Measurements from ENCODE around the gene CCT8. TPM values are rescaled to one million over a fixed set of nuclear protein-coding genes. Genes with fewer than 3 reads are reported as not detected.

CCT8 gene
- total RNA-seq, 4 donors from 2014 or later: 49.6 to 90.0 (median 63.5) TPM

DNA sequence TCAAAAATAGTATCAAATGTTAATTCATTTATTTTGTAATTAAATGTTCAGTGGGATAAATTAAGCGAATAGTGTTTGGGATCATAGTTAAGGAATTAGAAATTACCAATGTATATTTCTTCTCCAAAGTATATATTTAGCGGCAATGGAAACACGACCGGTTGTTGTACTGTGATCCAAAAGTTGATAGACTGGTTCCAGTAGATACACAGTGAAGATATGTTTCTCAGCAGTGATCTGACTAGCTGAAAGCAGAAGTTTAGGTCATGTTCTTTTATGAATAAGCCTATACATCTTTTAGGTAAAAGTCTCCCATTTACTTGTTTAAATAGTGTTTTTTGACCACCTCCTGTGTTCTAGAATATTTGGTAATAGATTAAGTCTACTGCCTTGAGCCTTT, 40.1 kb downstream of the CCT8 start:
- Histone ChIP-seq H3K27me3 (no peaks in the 10 kb centered on the region), H3K4me1 (peaks cover 0 to 25% (median 0%) of the 10 kb centered on the region in 4 donors), H3K27ac (peak overlapping the region in 2 of 4 donors; percentile 53 to 77), H3K4me3 (no peak overlapping the region), H3K36me3 (peaks cover 0 to 80% (median 8%) of the 10 kb centered on the region in 3 donors), H3K9me3 (no peaks in the 10 kb centered on the region)
- no peak for DNase-seq (ENCODE audit: low spot score in 2 of 2)
- TF ChIP-seq, protein P1, sequence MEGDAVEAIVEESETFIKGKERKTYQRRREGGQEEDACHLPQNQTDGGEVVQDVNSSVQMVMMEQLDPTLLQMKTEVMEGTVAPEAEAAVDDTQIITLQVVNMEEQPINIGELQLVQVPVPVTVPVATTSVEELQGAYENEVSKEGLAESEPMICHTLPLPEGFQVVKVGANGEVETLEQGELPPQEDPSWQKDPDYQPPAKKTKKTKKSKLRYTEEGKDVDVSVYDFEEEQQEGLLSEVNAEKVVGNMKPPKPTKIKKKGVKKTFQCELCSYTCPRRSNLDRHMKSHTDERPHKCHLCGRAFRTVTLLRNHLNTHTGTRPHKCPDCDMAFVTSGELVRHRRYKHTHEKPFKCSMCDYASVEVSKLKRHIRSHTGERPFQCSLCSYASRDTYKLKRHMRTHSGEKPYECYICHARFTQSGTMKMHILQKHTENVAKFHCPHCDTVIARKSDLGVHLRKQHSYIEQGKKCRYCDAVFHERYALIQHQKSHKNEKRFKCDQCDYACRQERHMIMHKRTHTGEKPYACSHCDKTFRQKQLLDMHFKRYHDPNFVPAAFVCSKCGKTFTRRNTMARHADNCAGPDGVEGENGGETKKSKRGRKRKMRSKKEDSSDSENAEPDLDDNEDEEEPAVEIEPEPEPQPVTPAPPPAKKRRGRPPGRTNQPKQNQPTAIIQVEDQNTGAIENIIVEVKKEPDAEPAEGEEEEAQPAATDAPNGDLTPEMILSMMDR (IDR thresholded peaks at IDR 0.05): no peak
- TF ChIP-seq POLR2A (IDR thresholded peaks at IDR 0.05): no peak
- no peak for TF ChIP-seq EP300 (IDR thresholded peaks at IDR 0.05)
- WGBS, 2 donors: 50 to 64% methylated on average over 4 of the region's 4 CpGs

DNA sequence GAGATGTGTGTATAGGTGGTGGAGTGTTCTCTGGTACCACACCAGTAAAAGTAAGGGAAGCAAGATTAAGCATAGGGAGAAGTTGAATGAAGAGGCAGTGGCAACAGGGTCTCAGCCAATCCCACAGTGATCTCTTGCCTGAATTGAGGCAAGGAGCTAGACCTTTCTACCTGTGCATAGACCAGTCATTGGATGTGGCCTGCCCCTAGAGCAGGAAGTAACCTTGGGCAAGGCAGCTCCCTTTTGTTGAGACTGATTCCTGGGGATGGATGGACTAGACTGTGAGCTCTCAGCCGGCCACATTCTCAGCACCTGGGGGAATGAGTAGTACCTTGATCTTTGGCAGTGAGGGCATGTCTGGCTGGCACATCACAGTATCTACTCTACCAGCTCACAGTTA, 42.5 kb downstream of the CCT8 start:
- H3K36me3 ChIP-seq: peaks cover 0 to 58% (median 8%) of the 10 kb centered on the region in 3 donors
- TF ChIP-seq, protein P1 (IDR thresholded peaks at IDR 0.05): no peak
- TF ChIP-seq EP300 (IDR thresholded peaks at IDR 0.05) (no peak), POLR2A (IDR thresholded peaks at IDR 0.05) (no peak)
- no peaks in the 10 kb centered on the region for H3K9me3 ChIP-seq
- H3K4me3 ChIP-seq: no peak overlapping the region
- peaks cover 0 to 41% (median 6%) of the 10 kb centered on the region in 4 donors for H3K4me1 ChIP-seq
- WGBS, 2 donors: 86 to 90% methylated on average over 1 of the region's 1 CpG
- no peak overlapping the region for H3K27ac ChIP-seq
- no peaks in the 10 kb centered on the region for H3K27me3 ChIP-seq
- no peak for DNase-seq (ENCODE audit: low spot score in 2 of 2)

DNA sequence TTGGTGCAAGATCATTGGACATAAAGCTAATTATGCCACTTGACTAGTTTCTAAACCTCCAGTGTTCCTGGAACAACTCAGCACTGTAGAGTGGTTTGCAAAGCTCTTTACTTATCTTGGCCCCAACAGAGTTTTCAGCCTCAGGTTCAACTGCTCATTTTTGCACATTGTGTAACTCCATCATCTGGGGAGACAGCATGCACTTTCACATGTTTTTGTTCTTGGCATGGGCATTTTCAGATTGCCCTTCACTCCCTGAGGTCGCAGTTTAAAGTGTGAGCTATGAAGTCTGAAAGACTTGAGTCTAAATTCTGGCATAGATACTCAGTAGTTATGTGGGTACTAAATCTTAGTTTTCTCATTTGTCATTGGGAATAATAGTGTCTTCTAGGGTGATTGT, 43.9 kb downstream of the CCT8 start:
- Histone ChIP-seq H3K4me1 (peaks cover 0 to 47% (median 13%) of the 10 kb centered on the region in 4 donors), H3K27me3 (no peaks in the 10 kb centered on the region), H3K27ac (no peak overlapping the region), H3K36me3 (peaks cover 0 to 44% (median 8%) of the 10 kb centered on the region in 3 donors), H3K9me3 (no peaks in the 10 kb centered on the region), H3K4me3 (no peak overlapping the region)
- 81 to 94% methylated on average over 1 of the region's 1 CpG for WGBS, 2 donors
- TF ChIP-seq EP300 (IDR thresholded peaks at IDR 0.05) (no peak), POLR2A (IDR thresholded peaks at IDR 0.05) (no peak)
- TF ChIP-seq, protein P1 (IDR thresholded peaks at IDR 0.05): no peak
- DNase-seq (ENCODE audit: low spot score in 2 of 2): no peak

DNA sequence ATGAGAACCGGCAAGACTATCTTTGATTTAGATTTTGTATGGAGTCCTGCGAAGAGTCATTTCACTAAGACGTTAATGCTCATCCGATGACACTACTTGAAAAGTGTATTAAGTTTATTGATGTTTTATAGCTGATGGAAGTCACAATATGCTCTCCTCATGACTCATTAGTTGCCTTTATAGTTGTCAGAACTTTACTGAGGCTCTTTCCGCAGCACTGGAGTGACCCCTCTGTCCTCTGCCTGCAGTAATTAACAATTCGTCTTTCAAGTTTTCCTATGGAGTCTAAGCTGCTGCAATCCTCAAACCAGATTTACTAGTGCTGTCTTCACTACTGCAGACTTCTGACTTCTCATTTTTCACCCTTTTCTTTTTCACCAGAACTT, 48.1 kb downstream of the CCT8 start:
- peaks cover 0 to 15% (median 0%) of the 10 kb centered on the region in 3 donors for H3K36me3 ChIP-seq
- 2 to 4% methylated on average over 6 of the region's 6 CpGs for WGBS, 2 donors
- H3K27me3 ChIP-seq: no peaks in the 10 kb centered on the region
- H3K27ac ChIP-seq: peak overlapping the region; percentile 89 to 100 (median 95)
- no peaks in the 10 kb centered on the region for H3K9me3 ChIP-seq
- no peak for DNase-seq (ENCODE audit: low spot score in 2 of 2)
- H3K4me3 ChIP-seq: peak overlapping the region; percentile 41 to 96 (median 65)
- no peak for TF ChIP-seq POLR2A (IDR thresholded peaks at IDR 0.05)
- TF ChIP-seq, protein P1 (IDR thresholded peaks at IDR 0.05): no peak
- no peak for TF ChIP-seq EP300 (IDR thresholded peaks at IDR 0.05)
- H3K4me1 ChIP-seq: peaks cover 0 to 38% (median 16%) of the 10 kb centered on the region in 4 donors

DNA sequence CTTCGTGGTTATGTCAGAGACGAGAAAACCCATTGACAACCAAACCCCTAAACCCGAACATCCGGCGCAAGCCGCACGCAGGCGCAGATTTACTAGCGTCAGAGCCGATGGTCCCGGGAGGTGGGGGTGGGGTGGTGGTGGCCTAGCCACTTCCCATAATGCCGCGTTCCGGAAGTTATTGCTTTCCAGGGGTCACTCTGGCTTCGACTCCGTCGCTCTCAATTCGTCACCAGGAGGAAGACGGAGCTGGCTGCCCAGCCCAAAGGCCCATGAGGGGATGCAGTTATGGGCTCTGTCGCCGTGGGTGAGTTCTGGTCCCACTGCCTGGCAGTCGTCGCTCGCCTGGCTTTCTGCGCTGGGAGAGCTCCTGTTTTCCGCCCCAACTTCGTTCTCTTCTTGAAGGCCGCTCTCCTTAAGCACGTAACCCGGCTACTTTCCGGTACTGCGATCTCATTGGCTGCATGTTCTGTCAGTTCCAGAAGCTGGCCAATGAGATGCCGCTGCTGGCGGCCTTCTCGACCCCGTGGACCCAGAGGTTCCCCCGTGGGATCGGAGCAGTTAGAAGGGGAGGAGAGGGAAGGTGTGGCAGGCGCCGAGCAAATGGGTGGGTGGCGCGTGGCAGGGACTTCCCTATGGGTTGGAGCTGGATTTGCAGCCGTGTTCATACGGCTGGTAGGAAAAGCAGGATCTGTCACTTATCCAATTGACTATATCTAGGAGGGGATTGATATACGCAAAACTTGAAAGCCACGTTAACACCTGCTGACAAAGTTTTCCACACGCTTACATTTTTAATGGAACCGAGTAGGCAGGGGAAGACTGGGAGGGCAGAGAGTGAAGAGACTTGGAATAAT, 48.7 kb downstream of the CCT8 start, which contains the start of gene USP16:
TSS of gene USP16 (plus strand) at position 195 of the 854 bp plus-strand sequence. CDS start 3,246 bp downstream, outside the sequence.
- H3K4me1 ChIP-seq: peaks cover 0 to 39% (median 16%) of the 10 kb centered on the region in 4 donors
- H3K9me3 ChIP-seq: no peaks in the 10 kb centered on the region
- peaks cover 0 to 9% (median 0%) of the 10 kb centered on the region in 3 donors for H3K36me3 ChIP-seq
- peak; percentile 85 to 95 for DNase-seq (ENCODE audit: low spot score in 2 of 2)
- H3K27ac ChIP-seq: peak within 1 kb of the TSS; percentile 89 to 100 (median 95)
- H3K27me3 ChIP-seq: no peaks in the 10 kb centered on the region
- peak within 1 kb of the TSS; percentile 41 to 96 (median 65) for H3K4me3 ChIP-seq
- WGBS, 2 donors: 0% methylated on average over 43 to 47 of the region's 48 CpGs
- TF ChIP-seq, protein P1 (IDR thresholded peaks at IDR 0.05): peak in 2 of 5 experiments; percentile 46 to 59
- TF ChIP-seq EP300 (IDR thresholded peaks at IDR 0.05) (peak; percentile 40 to 93), POLR2A (IDR thresholded peaks at IDR 0.05) (peak in 1 of 2 donors; percentile 52)

Data from tibial nerve (tissue), 4 donors.